LNCAP (cell line): ENCODE data around the gene IL24.

Experiments used
- CTCF ChIP-seq: fragments of 450-650 bp; IDR thresholded peaks from 2 replicates; pipeline ENCODE4 v1.5.1; 2017; ENCODE audit warnings: mild to moderate bottlenecking

Gene IL24

GRCh38 chr1:206937425-206937824 is 40.2 kb downstream of the IL24 start:
- TF ChIP-seq CTCF = no peak

GRCh38 chr1:206939131-206939530 is 41.9 kb downstream of the IL24 start:
- no peak for TF ChIP-seq CTCF

DNA sequence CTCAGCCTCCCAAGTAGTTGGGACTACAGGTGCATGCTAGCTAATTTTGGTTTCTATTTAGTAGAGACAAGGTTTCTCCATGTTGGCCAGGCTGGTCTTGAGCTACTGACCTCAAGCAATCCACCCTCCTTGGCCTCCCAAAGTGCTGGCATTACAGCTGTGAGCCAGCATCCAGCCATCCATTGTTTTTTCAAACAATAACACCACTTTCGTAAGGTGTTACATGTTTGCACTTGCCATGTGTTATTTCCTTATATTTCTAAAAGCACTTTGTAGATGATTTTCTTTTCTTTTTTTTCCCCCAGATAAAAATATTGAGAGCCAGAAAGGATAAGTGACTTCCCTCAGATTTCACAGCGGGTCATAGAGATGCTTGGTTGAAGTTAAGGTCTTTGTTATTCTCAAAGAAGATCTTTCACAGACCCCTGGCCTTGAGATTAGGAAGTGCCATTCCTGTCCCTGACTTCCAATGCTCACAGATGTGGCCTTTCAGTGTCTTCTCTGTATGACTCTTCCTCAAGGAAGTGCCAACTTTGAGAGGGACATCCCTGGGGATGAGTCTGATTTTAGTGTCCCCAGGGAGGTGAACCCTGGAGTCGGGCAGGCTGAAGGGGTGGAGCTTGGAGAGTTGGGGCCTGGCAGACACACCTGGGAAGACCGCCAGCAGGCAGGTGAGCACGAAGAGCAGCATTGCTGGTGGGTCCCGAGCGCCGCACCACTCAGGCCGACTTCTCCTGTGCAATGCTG is 42.8 kb downstream of the IL24 start:
- no peak for TF ChIP-seq CTCF

GRCh38 chr1:206940588-206940936 is 43.3 kb downstream of the IL24 start:
- no peak for TF ChIP-seq CTCF

DNA sequence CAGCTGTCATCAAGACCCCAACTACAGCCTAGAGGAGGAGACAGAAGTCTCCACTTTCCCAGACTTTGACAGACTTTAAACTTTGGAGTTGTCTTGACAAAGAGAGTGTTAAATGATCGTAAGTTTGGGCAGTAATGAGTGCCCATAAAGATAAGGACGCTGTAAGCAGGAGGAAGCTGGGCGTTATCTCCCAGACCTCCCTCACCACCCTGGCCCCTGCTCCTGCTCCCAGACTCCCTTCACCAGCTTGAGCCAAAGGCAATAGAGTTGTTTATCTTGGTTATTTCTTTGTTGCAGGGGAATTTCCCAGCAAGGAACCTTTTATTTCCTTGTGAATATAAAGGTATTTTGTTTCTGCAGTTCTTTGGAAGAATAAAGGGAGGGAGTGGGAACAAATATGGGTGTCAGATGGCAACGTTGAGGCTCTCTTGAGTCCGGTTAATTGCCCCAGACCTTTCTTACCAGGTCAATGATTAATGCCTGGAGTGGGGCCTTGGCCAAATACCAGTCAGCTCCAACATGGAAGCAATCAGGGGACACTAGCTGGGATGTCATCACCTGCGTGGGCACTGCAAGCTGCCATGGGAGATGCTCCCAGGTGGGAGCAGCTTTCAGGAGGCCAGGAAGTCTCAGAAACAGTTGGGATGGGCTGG is 44.6 kb downstream of the IL24 start:
- TF ChIP-seq CTCF = no peak

GRCh38 chr1:206944703-206945102 is 47.5 kb downstream of the IL24 start:
- no peak for TF ChIP-seq CTCF

DNA sequence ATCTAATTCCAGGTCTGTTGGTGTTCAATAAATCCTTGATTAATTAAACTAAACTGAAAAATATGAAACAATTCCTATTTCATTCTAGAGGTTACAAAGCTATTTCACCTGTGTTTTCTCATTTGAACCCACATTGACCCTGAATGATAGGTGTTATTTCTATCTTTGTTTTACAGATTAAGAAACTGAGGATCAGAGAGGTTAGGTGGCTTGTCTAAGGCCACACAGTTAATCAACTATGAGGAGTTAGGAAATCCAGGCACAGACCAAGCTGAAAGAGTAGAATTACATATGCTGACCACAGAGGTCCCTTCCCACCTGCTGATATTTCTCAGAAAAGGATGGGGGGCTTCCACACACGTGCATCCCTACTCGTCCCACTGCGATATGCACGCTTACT is 48.5 kb downstream of the IL24 start:
- TF ChIP-seq CTCF = no peak
